PC-3 (cell line): ENCODE data around the gene RPLP2.

Experiments
- EZH2 ChIP-seq: fragments of 300-600 bp; sonication (generic); IDR thresholded peaks from one replicate; pipeline ENCODE4 v1.6.1; 2017; ENCODE audit warnings: antibody characterized with exemption, mild to moderate bottlenecking, low read length; ENCODE audit not compliant: unreplicated experiment
- TF ChIP-seq, protein P1 (sequence below): fragments of 300-600 bp; sonication (generic); conservative IDR thresholded peaks from 2 replicates; pipeline ENCODE4 v1.5.1; 2017; ENCODE audit warnings: antibody characterized with exemption, low read depth, mild to moderate bottlenecking, low read length

DNA sequence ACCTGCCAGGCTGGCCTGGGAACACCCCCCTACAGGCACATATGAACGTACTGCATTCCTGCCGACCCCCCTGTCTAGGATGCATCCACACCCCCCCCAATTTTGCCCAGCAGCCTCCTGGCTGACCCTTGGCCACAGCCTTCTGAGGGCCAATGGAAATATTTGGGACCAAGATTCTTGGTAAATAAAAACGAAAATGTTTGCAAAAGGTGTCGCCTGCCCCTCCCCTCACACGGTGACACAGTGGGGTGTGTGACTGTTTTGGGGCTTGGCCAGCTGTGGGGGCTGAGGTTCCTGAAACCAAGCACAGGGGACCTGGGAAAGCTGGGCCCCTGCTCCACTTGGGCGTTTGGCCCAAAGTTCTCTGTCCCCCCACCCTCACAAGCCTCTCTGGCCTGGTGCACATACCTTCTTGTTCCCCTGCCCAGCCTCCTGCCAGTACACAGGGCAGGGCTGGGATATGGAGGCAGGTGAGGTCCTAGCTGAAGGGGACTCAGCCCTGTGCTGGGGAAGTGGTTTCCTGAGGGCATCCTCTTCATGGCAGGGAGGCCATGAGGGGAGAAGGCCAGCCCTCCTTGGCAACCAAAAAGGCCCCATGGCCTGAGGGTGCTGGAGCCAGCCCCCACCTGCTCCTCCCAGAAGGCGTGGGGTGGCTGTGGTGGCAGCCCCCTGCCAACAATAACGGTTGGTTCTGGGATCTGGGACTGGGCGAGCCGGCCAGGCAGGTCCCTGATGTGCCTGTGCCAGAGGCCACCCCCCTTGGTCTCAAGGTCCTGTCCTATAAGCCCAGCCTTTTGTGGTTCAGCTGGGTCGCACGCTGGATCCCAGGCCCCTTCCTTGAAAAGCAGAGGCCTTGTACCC, 15.8 kb downstream of the RPLP2 start:
- TF ChIP-seq, protein P1, sequence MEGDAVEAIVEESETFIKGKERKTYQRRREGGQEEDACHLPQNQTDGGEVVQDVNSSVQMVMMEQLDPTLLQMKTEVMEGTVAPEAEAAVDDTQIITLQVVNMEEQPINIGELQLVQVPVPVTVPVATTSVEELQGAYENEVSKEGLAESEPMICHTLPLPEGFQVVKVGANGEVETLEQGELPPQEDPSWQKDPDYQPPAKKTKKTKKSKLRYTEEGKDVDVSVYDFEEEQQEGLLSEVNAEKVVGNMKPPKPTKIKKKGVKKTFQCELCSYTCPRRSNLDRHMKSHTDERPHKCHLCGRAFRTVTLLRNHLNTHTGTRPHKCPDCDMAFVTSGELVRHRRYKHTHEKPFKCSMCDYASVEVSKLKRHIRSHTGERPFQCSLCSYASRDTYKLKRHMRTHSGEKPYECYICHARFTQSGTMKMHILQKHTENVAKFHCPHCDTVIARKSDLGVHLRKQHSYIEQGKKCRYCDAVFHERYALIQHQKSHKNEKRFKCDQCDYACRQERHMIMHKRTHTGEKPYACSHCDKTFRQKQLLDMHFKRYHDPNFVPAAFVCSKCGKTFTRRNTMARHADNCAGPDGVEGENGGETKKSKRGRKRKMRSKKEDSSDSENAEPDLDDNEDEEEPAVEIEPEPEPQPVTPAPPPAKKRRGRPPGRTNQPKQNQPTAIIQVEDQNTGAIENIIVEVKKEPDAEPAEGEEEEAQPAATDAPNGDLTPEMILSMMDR: no peak
- TF ChIP-seq EZH2: no peak
